Subcutaneous adipose tissue (tissue), 4 donors: ENCODE data around the gene DRD2. TPM values are rescaled to one million over a fixed set of nuclear protein-coding genes. Genes with fewer than 3 reads are reported as not detected.

Experiments
- CTCF ChIP-seq: fragments of 450-650 bp; IDR thresholded peaks from one replicate; pipeline ENCODE4 v1.5.1; 2016; ENCODE audit warnings: low read depth, mild to moderate bottlenecking, control low read depth, antibody characterized with exemption, moderate library complexity
- total RNA-seq, 4 donors: library from RNA; depleted of rRNA; stranded (reverse); fragments of >200 nt; gene quantifications; one replicate each; pipeline ENCODE4 v1.1.0, GENCODE V29; 2016

Gene DRD2
- total RNA-seq, 4 donors from 2014 or later: not detected

DNA sequence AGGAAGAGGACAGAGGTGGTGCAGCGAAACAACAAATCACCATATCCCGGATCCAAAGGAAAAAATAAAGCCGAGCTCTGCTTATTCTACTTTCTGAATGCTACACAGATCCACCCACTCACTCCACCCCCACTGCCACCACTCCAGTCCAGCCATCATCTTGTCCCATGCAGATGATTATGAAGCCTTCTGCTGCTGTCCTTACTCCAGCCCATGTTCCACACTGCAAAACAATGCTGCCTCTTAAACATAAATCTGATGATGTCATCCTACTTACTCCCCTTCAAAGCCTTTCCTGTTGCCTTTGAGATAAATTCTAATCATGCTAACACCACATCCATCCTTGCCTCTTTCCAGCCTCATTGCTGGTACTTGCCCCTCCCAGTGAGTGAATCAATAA lies 6.5 kb upstream of the DRD2 start:
- no peak for TF ChIP-seq CTCF

GRCh38 chr11:113481226-113481625 lies 6.0 kb upstream of the DRD2 start:
- TF ChIP-seq CTCF: no peak

DNA sequence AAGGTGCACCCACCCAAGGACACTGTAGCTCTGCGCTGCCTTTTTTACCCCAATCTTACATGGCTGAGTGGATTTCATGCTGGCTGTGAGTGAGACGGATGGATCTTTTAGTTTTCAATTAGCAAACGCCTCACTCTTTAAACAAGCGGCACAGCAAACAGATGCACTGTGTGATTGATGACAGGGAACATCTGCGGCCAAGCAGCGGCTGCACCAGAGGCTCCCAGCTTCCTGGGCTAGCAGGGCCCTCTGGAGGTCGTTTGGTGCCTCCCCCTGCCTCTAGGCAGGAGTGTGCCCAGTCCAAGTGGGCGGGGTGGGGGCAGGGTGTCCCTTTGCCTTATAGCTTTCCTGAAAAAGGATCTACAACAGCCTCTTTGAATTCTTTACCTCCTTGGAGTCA lies 2.1 kb upstream of the DRD2 start:
- no peak for TF ChIP-seq CTCF

DNA sequence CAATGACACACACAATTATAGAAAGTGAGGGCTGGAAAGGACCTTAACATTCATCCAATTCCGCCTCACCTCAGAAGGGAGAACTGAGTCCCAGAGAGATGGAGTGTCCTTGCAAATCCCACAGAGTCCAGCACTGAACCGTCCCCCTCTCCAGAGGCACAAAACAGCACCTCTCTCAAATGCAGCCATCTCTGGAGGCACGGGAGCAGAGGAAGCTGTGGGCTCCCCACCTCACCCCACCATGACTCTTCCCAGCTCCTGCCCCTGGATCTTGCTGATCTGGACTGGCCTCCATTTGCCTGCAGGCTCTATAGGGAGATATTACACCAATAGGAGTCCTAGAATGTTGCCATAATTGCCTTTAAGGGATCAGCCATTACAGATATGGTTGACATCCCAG lies 1.4 kb upstream of the DRD2 start:
- TF ChIP-seq CTCF: no peak

GRCh38 chr11:113474362-113475159 lies 637 bp downstream of the DRD2 start:
- TF ChIP-seq CTCF: no peak

- TF ChIP-seq CTCF: no peak
These were observed 1.2 kb downstream of the DRD2 start for GRCh38 chr11:113473983-113474361.

DNA sequence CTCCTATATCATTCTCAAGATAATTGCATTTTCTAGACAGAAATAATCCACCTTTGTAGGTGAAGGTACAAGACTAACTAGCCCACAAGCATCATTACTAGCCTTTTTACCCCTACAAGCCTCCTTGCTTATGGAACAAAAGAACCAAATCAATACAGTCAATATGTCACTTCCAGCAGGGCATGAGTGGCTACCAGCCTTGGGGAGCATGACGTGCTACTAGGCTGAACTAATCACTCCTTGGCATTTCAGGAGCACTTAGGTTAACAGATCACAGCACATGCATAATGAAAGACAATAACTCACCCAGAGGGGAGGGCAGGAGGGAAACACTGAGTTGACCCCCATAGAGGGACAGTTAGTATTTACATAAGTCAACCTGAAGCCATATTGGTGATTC lies 2.7 kb downstream of the DRD2 start:
- no peak for TF ChIP-seq CTCF
